Kidney (tissue), 14 donors: Measurements from ENCODE around the gene VPS35L. TPM values are rescaled to one million over a fixed set of nuclear protein-coding genes. Genes with fewer than 3 reads are reported as not detected.
"Not testable (repeated sequence)": the region's sequence is repeated elsewhere in the genome, so short reads cannot be mapped to it uniquely, and the experiment has no call there.

Experiments
- DNase-seq, 5 donors: peaks; one replicate each; pipeline ENCODE4 v3.0.0-alpha.2; 2013 to 2020
- FAIRE-seq: peaks from 2 replicates; lab custom pipeline; 2012; peaks lifted over from hg19 to GRCh38; lab: Jason Lieb, UNC
- H3K27ac ChIP-seq, 2 donors: one replicate each; pipeline ENCODE4 v1.7.0; 2013; ENCODE audit warnings: low read depth in 2 of 2, low read length in 2 of 2, inconsistent platforms in 1 of 2
- H3K27me3 ChIP-seq: one replicate; pipeline ENCODE4 v1.7.1; 2013; ENCODE audit warnings: low read length, inconsistent platforms; ENCODE audit not compliant: control insufficient read depth, insufficient read depth
- H3K36me3 ChIP-seq, 3 donors: one replicate each; pipeline versions ENCODE4 v1.7.0 to v1.7.1; 2013; ENCODE audit warnings: low read length in 3 of 3, control low read depth in 1 of 3, inconsistent platforms in 1 of 3; ENCODE audit not compliant: insufficient read depth in 3 of 3, control insufficient read depth in 2 of 3
- H3K4me1 ChIP-seq, 3 donors: one replicate each; pipeline versions ENCODE4 v1.7.0 to v1.7.1; 2013; ENCODE audit warnings: low read length in 3 of 3, inconsistent platforms in 1 of 3, low read depth in 1 of 3; ENCODE audit not compliant: control insufficient read depth in 2 of 3, insufficient read depth in 2 of 3
- H3K4me3 ChIP-seq, 3 donors: one replicate each; pipeline versions ENCODE4 v1.7.0 to v1.8.1; 2013; ENCODE audit warnings: low read length in 3 of 3, control low read depth in 1 of 3, inconsistent platforms in 1 of 3
- H3K9ac ChIP-seq, 3 donors: one replicate each; pipeline versions ENCODE4 v1.7.0 to v1.7.1; 2013; ENCODE audit warnings: low read length in 3 of 3, control low read depth in 1 of 3, inconsistent platforms in 1 of 3
- H3K9me3 ChIP-seq, 3 donors: one replicate each; pipeline versions ENCODE4 v1.7.0 to v1.7.1; 2013; ENCODE audit warnings: low read length in 3 of 3, control low read depth in 1 of 3, inconsistent platforms in 1 of 3; ENCODE audit not compliant: control insufficient read depth in 2 of 3, insufficient read depth in 1 of 3
- CTCF ChIP-seq: IDR thresholded peaks from 3 replicates; pipeline ENCODE4 v1.5.1; 2012; ENCODE audit warnings: mild to moderate bottlenecking, moderate library complexity, borderline replicate concordance; ENCODE audit not compliant: insufficient read depth; ENCODE audit errors: extremely low read depth
- intact Hi-C: fragments of 100-400 bp; cut with DNase I; formaldehyde crosslinking; loops from one replicate; pipeline ENCODE4 v1.11.1; 2022
- polyA plus RNA-seq: library from polyadenylated mRNA; stranded (reverse); fragments of 350-450 nt; fragmentation: Illumina TruSeq; extraction: RNeasy Lipid Tissue Mini Kit (QIAGEN cat#74804); gene quantifications from one replicate; pipeline ENCODE4 v1.2.3, GENCODE V29; 2014; ENCODE audit warnings: low read depth, low replicate concordance; ENCODE audit not compliant: insufficient read depth
- total RNA-seq: library from RNA; stranded (reverse); fragmentation: NEBNext Ultra II Directional; extraction: Animal tissue kit (Norgen Biotek cat#: 25700); gene quantifications from one replicate; pipeline ENCODE4 v1.2.1, GENCODE V29; 2021
- donor health status: control.
- donor health status: control.
- donor health status: control.
- donor health status: control.
- donor health status: control.
- donor health status: DM: yes; HTN: yes; CAD: no.
- donor health status: Normal renal cell carcinoma (clear cell type).

VPS35L gene
- total and polyA plus RNA-seq, 2 donors from 2014 or later: 42.4 to 63.5 TPM

- no peak overlapping the region for H3K9ac ChIP-seq
- no peaks in the 10 kb centered on the region for H3K9me3 ChIP-seq
- no peak overlapping the region for H3K27ac ChIP-seq
- no peak for TF ChIP-seq CTCF
- intact Hi-C loops: no loop called here
- no peaks in the 10 kb centered on the region for H3K4me1 ChIP-seq
- DNase-seq: no peak
- H3K36me3 ChIP-seq: peaks cover 5 to 15% (median 9%) of the 10 kb centered on the region in 3 donors
- FAIRE-seq: no peak
- H3K27me3 ChIP-seq: no peaks in the 10 kb centered on the region
- H3K4me3 ChIP-seq: no peak overlapping the region
These were observed 123.3 kb downstream of the VPS35L start for GRCh38 chr16:19678804-19679203.

- H3K4me1 ChIP-seq, H3K9ac ChIP-seq, H3K27me3 ChIP-seq, DNase-seq, FAIRE-seq, H3K4me3 ChIP-seq, H3K27ac ChIP-seq, intact Hi-C loops, H3K9me3 ChIP-seq: not testable (repeated sequence)
- peaks cover 5 to 19% (median 9%) of the 10 kb centered on the region in 3 donors for H3K36me3 ChIP-seq
These were observed 123.8 kb downstream of the VPS35L start for GRCh38 chr16:19679281-19679680.

- Histone ChIP-seq H3K4me1 (no peaks in the 10 kb centered on the region), H3K36me3 (peaks cover 9 to 30% (median 14%) of the 10 kb centered on the region in 3 donors), H3K27ac (no peak overlapping the region), H3K9ac (no peak overlapping the region), H3K9me3 (peaks cover 0 to 2% (median 0%) of the 10 kb centered on the region in 3 donors), H3K27me3 (no peaks in the 10 kb centered on the region), H3K4me3 (no peak overlapping the region)
- FAIRE-seq: no peak
- peak in 4 of 5 donors; percentile 31 to 71 (median 56) for DNase-seq
- intact Hi-C loops: no loop called here
- no peak for TF ChIP-seq CTCF
These were observed 125.4 kb downstream of the VPS35L start for GRCh38 chr16:19680881-19681340.

DNA sequence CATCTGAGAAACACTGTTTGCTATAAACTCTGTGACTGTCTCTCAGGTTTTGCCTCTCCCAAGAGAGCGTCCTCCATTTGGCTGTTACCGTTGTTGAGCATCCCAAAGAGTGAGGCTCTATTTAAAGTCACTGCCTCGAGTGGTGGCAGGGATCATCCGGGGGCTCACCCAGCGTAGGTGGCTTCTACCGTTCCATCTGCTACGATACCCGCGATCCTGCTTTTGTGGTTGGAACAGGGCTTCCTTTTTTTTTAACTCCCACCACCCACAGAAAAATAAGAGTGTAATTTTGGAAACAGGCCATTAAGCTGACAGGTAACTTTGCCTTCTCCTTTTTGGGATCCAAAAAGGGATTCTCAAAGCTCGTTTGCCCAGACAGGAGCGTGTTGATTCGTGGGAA lies 126.1 kb downstream of the VPS35L start:
- H3K9me3 ChIP-seq: peaks cover 0 to 2% (median 0%) of the 10 kb centered on the region in 3 donors
- no peak overlapping the region for H3K9ac ChIP-seq
- peaks cover 9 to 30% (median 18%) of the 10 kb centered on the region in 3 donors for H3K36me3 ChIP-seq
- no peaks in the 10 kb centered on the region for H3K4me1 ChIP-seq
- no peak for DNase-seq
- no peaks in the 10 kb centered on the region for H3K27me3 ChIP-seq
- FAIRE-seq: no peak
- no peak overlapping the region for H3K4me3 ChIP-seq
- no peak for TF ChIP-seq CTCF
- intact Hi-C loops: no loop called here
- H3K27ac ChIP-seq: no peak overlapping the region
